Measurements from ENCODE around the gene ANK2.

DNA sequence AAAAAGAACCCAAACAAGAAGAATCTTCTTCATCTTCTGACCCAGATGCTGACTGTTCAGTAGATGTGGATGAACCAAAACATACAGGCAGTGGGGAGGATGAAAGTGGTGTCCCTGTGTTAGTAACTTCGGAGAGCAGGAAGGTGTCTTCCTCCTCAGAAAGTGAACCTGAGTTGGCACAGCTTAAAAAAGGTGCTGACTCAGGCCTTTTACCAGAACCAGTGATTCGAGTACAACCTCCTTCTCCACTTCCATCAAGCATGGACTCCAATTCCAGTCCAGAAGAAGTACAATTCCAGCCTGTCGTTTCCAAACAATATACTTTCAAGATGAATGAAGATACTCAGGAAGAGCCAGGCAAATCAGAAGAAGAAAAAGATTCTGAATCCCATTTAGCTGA, 307.0 kb downstream of the ANK2 start:
- TF ChIP-seq, protein P1, sequence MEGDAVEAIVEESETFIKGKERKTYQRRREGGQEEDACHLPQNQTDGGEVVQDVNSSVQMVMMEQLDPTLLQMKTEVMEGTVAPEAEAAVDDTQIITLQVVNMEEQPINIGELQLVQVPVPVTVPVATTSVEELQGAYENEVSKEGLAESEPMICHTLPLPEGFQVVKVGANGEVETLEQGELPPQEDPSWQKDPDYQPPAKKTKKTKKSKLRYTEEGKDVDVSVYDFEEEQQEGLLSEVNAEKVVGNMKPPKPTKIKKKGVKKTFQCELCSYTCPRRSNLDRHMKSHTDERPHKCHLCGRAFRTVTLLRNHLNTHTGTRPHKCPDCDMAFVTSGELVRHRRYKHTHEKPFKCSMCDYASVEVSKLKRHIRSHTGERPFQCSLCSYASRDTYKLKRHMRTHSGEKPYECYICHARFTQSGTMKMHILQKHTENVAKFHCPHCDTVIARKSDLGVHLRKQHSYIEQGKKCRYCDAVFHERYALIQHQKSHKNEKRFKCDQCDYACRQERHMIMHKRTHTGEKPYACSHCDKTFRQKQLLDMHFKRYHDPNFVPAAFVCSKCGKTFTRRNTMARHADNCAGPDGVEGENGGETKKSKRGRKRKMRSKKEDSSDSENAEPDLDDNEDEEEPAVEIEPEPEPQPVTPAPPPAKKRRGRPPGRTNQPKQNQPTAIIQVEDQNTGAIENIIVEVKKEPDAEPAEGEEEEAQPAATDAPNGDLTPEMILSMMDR (IDR thresholded peaks at IDR 0.05 in 8 of 11, conservative IDR thresholded peaks at IDR 0.05 in 3 of 11) = no peak
- TF ChIP-seq POLR2A (IDR thresholded peaks at IDR 0.05) = no peak
- no peak for TF ChIP-seq POLR2AphosphoS5 (IDR thresholded peaks at IDR 0.05)
